H1 (cell line): ENCODE results near the gene TMEM120A. TPM values are rescaled to one million over a fixed set of nuclear protein-coding genes. Genes with fewer than 3 reads are reported as not detected.

Source experiments
- CTCF ChIA-PET: fragments of 300-600 bp; sonication (Branson Sonifier 250); formaldehyde crosslinking; loops from one replicate; lab custom pipeline; 2021; ENCODE audit not compliant: partially characterized antibody; lab: Charles Lee
- POLR2A ChIA-PET: fragments of 300-600 bp; sonication (Branson Sonifier 250); formaldehyde crosslinking; loops from one replicate; lab custom pipeline; 2021; ENCODE audit warnings: inconsistent platforms; ENCODE audit not compliant: partially characterized antibody; lab: Charles Lee
- DNase-seq, 2 experiments: peaks; one replicate each; pipeline versions ENCODE4 v3.0.0 to v3.0.0-alpha.2; 2010 to 2022; ENCODE audit warnings: low spot score in 2 of 2, low read depth in 1 of 2, mixed read lengths in 1 of 2
- FAIRE-seq: peaks from 2 replicates; lab custom pipeline; 2011; peaks lifted over from hg19 to GRCh38; lab: Jason Lieb, UNC
- H2AFZ ChIP-seq: 2 replicates; pipeline ENCODE4 v1.8.1; 2012; ENCODE audit warnings: low read length, inconsistent platforms
- H2AK5ac ChIP-seq: 2 replicates; pipeline ENCODE4 v1.6.1; 2013; ENCODE audit warnings: low read depth, low read length
- H2BK120ac ChIP-seq: replicated peaks from 2 replicates; pipeline ENCODE3; 2013; ENCODE audit warnings: low read depth, low read length, inconsistent platforms
- H2BK12ac ChIP-seq: 2 replicates; pipeline ENCODE4 v1.6.1; 2013; ENCODE audit warnings: low read depth, low read length
- H2BK15ac ChIP-seq: 2 replicates; pipeline ENCODE4 v1.6.1; 2013; ENCODE audit warnings: low read length
- H2BK20ac ChIP-seq: 2 replicates; pipeline ENCODE4 v1.6.1; 2013; ENCODE audit warnings: low read length
- H2BK5ac ChIP-seq: 2 replicates; pipeline ENCODE4 v1.6.1; 2013; ENCODE audit warnings: low read depth, low read length
- H3K14ac ChIP-seq: 2 replicates; pipeline ENCODE4 v1.6.1; 2013; ENCODE audit warnings: inconsistent platforms; ENCODE audit not compliant: insufficient read length
- H3K18ac ChIP-seq: 2 replicates; pipeline ENCODE4 v1.6.1; 2013; ENCODE audit warnings: low read length; ENCODE audit errors: extremely low read depth
- H3K23ac ChIP-seq: 2 replicates; pipeline ENCODE4 v1.6.1; 2013; ENCODE audit warnings: inconsistent platforms; ENCODE audit not compliant: insufficient read length
- H3K23me2 ChIP-seq: 2 replicates; pipeline ENCODE4 v1.6.1; 2013; ENCODE audit warnings: low read depth, low read length
- H3K27ac ChIP-seq: 2 replicates; pipeline ENCODE4 v1.6.1; 2011; ENCODE audit warnings: low read depth, low read length, inconsistent platforms
- H3K27me3 ChIP-seq, 4 experiments: replicated peaks in 1 of 4; 1 replicate in 1 of 4; 2 replicates in 3 of 4; pipeline versions ENCODE4 v1.6.1 to v1.8.1; 2011 to 2013; ENCODE audit warnings: low read length in 3 of 4, mild to moderate bottlenecking in 3 of 4, inconsistent platforms in 2 of 4, mixed read lengths in 2 of 4, moderate library complexity in 1 of 4; ENCODE audit not compliant: control insufficient read depth in 3 of 4, insufficient read depth in 3 of 4; ENCODE audit errors: extremely low read depth in 1 of 4
- H3K36me3 ChIP-seq, 4 experiments: 2 replicates each; pipeline versions ENCODE4 v1.6.1 to v1.8.1; 2011 to 2013; ENCODE audit warnings: mild to moderate bottlenecking in 4 of 4, low read length in 3 of 4, moderate library complexity in 2 of 4, control low read depth in 1 of 4, inconsistent platforms in 1 of 4; ENCODE audit not compliant: insufficient read depth in 4 of 4, control insufficient read depth in 2 of 4
- H3K4ac ChIP-seq: replicated peaks from 2 replicates; pipeline ENCODE3; 2013; ENCODE audit warnings: low read length, low read depth, mixed read lengths, inconsistent platforms; ENCODE audit not compliant: insufficient read length
- H3K4me1 ChIP-seq, 4 experiments: replicated peaks in 1 of 4; 1 replicate in 1 of 4; 2 replicates in 3 of 4; pipeline versions ENCODE4 v1.6.1 to v1.8.1; 2011 to 2013; ENCODE audit warnings: low read length in 3 of 4, inconsistent platforms in 2 of 4, mixed read lengths in 1 of 4; ENCODE audit not compliant: insufficient read depth in 4 of 4, control insufficient read depth in 3 of 4
- H3K4me2 ChIP-seq, 2 experiments: 2 replicates each; pipeline versions ENCODE4 v1.6.1 to v1.8.1; 2011 to 2013; ENCODE audit warnings: low read depth in 2 of 2, low read length in 2 of 2, control low read depth in 1 of 2, inconsistent platforms in 1 of 2, mild to moderate bottlenecking in 1 of 2; ENCODE audit not compliant: insufficient read depth in 1 of 2
- H3K4me3 ChIP-seq, 4 experiments: fragments of 200-600, 300-600 bp in 1 of 4; sonication (generic), shearing (Covaris generic), sonication (Bioruptor Twin) in 1 of 4; 2 replicates each; pipeline versions ENCODE4 v1.5.1 to v1.8.1; 2011 to 2016; ENCODE audit warnings: low read length in 4 of 4, low read depth in 3 of 4, control low read depth in 2 of 4, inconsistent platforms in 2 of 4, mild to moderate bottlenecking in 2 of 4, mixed read lengths in 1 of 4, moderate library complexity in 1 of 4; ENCODE audit not compliant: insufficient read depth in 2 of 4; ENCODE audit errors: extremely low read depth in 1 of 4
- H3K56ac ChIP-seq: replicated peaks from 2 replicates; pipeline ENCODE3; 2013; ENCODE audit warnings: low read depth, mild to moderate bottlenecking, mixed read lengths, low read length, inconsistent platforms; ENCODE audit not compliant: insufficient read length
- H3K79me1 ChIP-seq: 2 replicates; pipeline ENCODE4 v1.6.1; 2013; ENCODE audit warnings: low read depth, low read length, control low read depth
- H3K79me2 ChIP-seq, 2 experiments: 2 replicates each; pipeline versions ENCODE4 v1.6.1 to v1.8.1; 2012 to 2013; ENCODE audit warnings: low read length in 2 of 2, mild to moderate bottlenecking in 2 of 2, inconsistent platforms in 1 of 2; ENCODE audit not compliant: insufficient read depth in 2 of 2, control insufficient read depth in 1 of 2
- H3K9ac ChIP-seq, 4 experiments: replicated peaks in 1 of 4; 1 replicate in 1 of 4; 2 replicates in 3 of 4; pipeline versions ENCODE4 v1.6.1 to v1.8.1; 2011 to 2013; ENCODE audit warnings: low read depth in 3 of 4, low read length in 3 of 4, control low read depth in 2 of 4, mild to moderate bottlenecking in 2 of 4, moderate library complexity in 2 of 4, inconsistent platforms in 1 of 4; ENCODE audit errors: extremely low read depth in 1 of 4
- H3K9me3 ChIP-seq, 2 experiments: 2 replicates each; pipeline versions ENCODE4 v1.6.1 to v1.8.1; 2012 to 2013; ENCODE audit warnings: mild to moderate bottlenecking in 2 of 2, moderate library complexity in 2 of 2, control low read depth in 1 of 2, inconsistent platforms in 1 of 2, low read depth in 1 of 2, low read length in 1 of 2, mixed read lengths in 1 of 2; ENCODE audit not compliant: insufficient read depth in 2 of 2
- H4K20me1 ChIP-seq, 2 experiments: replicated peaks in 1 of 2; 2 replicates each; pipeline versions ENCODE3 to v1.8.1; 2011 to 2013; ENCODE audit warnings: inconsistent platforms in 2 of 2, low read length in 2 of 2, mild to moderate bottlenecking in 1 of 2; ENCODE audit not compliant: insufficient read depth in 2 of 2, control insufficient read depth in 1 of 2
- H4K5ac ChIP-seq: 2 replicates; pipeline ENCODE4 v1.6.1; 2013; ENCODE audit warnings: low read length, low read depth, mixed read lengths, inconsistent platforms; ENCODE audit not compliant: insufficient read length
- H4K8ac ChIP-seq: 2 replicates; pipeline ENCODE4 v1.8.0; 2013; ENCODE audit warnings: mild to moderate bottlenecking, moderate library complexity, low read length, inconsistent platforms; ENCODE audit not compliant: insufficient read depth; ENCODE audit errors: extremely low read depth
- H4K91ac ChIP-seq: replicated peaks from 2 replicates; pipeline ENCODE3; 2013; ENCODE audit warnings: low read length, mixed read lengths, inconsistent platforms; ENCODE audit not compliant: insufficient read length
- CBX5 ChIP-seq: fragments of 300-800, 300-1000 bp; sonication (generic); IDR thresholded peaks from 2 replicates; pipeline ENCODE4 v1.7.1; 2016; ENCODE audit warnings: antibody characterized with exemption, low read length, low read depth
- POLR2AphosphoS5 ChIP-seq: IDR thresholded peaks from 2 replicates; pipeline ENCODE4 v1.6.1; 2011; ENCODE audit warnings: low read depth, low read length
- WGBS, 2 experiments: shearing (Covaris generic) in 1 of 2; methylation state at CpG; one replicate each; pipeline versions ENCODE4 v1.1.6 to v1.1.7; 2013 to 2015; ENCODE audit warnings: low lambda C conversion rate in 2 of 2, mixed read lengths in 2 of 2, inconsistent platforms in 1 of 2, low coverage in 1 of 2, missing lambda C conversion rate in 1 of 2; ENCODE audit not compliant: insufficient replicate concordance in 2 of 2, insufficient coverage in 1 of 2, insufficient read length in 1 of 2; ENCODE audit errors: extremely low coverage in 1 of 2, missing lambda C conversion rate in 1 of 2; 5-methylcytosine and 5-hydroxymethylcytosine counted together
- polyA plus RNA-seq, 7 experiments: library from polyadenylated mRNA; depleted of rRNA in 3 of 7; stranded (reverse) in 5 of 7; unstranded in 2 of 7; fragments of >200 nt in 5 of 7; fragments of 200-250 nt in 2 of 7; gene quantifications; 1 replicate in 5 of 7; 2 replicates in 1 of 7; 4 replicates in 1 of 7; pipeline versions ENCODE4 v1.2.1 to v1.2.3, GENCODE V29; 2011 to 2013; ENCODE audit warnings: missing spikeins in 2 of 7, mixed read lengths in 2 of 7
- total RNA-seq: library from RNA; stranded (reverse); fragmentation: NEBNext Ultra II Directional; extraction: Animal tissue kit (Norgen Biotek cat#: 25700); gene quantifications from 2 replicates; pipeline ENCODE4 v1.2.1, GENCODE V29; 2021

The TMEM120A gene
- total and polyA plus RNA-seq, 2 of the 8 experiments (the other 6 are each of a cell fraction or from before 2014, with no cell fraction given), result 15.6 to 49.9 TPM

- H3K4me2 ChIP-seq, result no peak overlapping the region
- H3K18ac ChIP-seq, result no peak overlapping the region
- no peak overlapping the region for H3K4ac ChIP-seq
- no peaks in the 10 kb centered on the region for H3K9me3 ChIP-seq
- H3K27ac ChIP-seq, result no peak overlapping the region; the same call in 1 of the 2 replicates
- H3K36me3 ChIP-seq, result peaks cover 5 to 43% (median 25%) of the 10 kb centered on the region in 4 experiments; a peak in 7 of 8 replicates
- no peak overlapping the region for H4K5ac ChIP-seq
- no peak overlapping the region for H3K4me3 ChIP-seq
- H3K23ac ChIP-seq, result no peak overlapping the region
- no peak overlapping the region for H2BK5ac ChIP-seq
- H4K8ac ChIP-seq, result no peak overlapping the region
- H3K56ac ChIP-seq, result no peak overlapping the region
- CTCF ChIA-PET, result no interaction called here
- H3K27me3 ChIP-seq, result no peaks in the 10 kb centered on the region
- no peak overlapping the region for H3K9ac ChIP-seq
- peaks cover 2% of the 10 kb centered on the region; the same call in 1 of the 2 replicates for H3K23me2 ChIP-seq
- H4K20me1 ChIP-seq, result peaks cover 0 to 5% of the 10 kb centered on the region in 2 experiments
- H2BK15ac ChIP-seq, result no peak overlapping the region
- POLR2A ChIA-PET, result no interaction called here
- no peak overlapping the region for H2BK120ac ChIP-seq
- H4K91ac ChIP-seq, result no peak overlapping the region
- H2BK12ac ChIP-seq, result no peak overlapping the region
- FAIRE-seq (no peak), DNase-seq (peak in 1 of 2 experiments; percentile 47)
- H3K14ac ChIP-seq, result no peak overlapping the region
- no peak overlapping the region for H2AK5ac ChIP-seq
- H3K79me2 ChIP-seq, result no peaks in the 10 kb centered on the region
- 91% methylated on average over 32 of the region's 32 CpGs; no CpG with 5 or more reads in 1 of the 2 experiments for WGBS, 2 experiments
- TF ChIP-seq POLR2AphosphoS5 (peak; percentile 16; the same call in 1 of the 2 replicates), CBX5 (no peak)
- 0 out of 2 replicates have a peak, but pooled peaks cover 2% of the 10 kb centered on the region for H3K79me1 ChIP-seq
- peaks cover 0 to 17% (median 9%) of the 10 kb centered on the region in 4 experiments; a peak in 5 of 7 replicates for H3K4me1 ChIP-seq
- H2AFZ ChIP-seq, result no peak overlapping the region
- H2BK20ac ChIP-seq, result no peak overlapping the region
Measured at GRCh38 chr7:75987026-75987804, 7.2 kb downstream of the TMEM120A start.
